Subcutaneous adipose tissue (tissue), 4 donors: ENCODE data around the gene TRPM5. TPM values are rescaled to one million over a fixed set of nuclear protein-coding genes. Genes with fewer than 3 reads are reported as not detected.

Experiments used
- total RNA-seq, 4 donors: library from RNA; depleted of rRNA; stranded (reverse); fragments of >200 nt; gene quantifications; one replicate each; pipeline ENCODE4 v1.1.0, GENCODE V29; 2016
- TF ChIP-seq, protein P1 (sequence below): fragments of 450-650 bp; IDR thresholded peaks from one replicate; pipeline ENCODE4 v1.5.1; 2016; ENCODE audit warnings: low read depth, mild to moderate bottlenecking, control low read depth, antibody characterized with exemption, moderate library complexity

TRPM5 gene
- total RNA-seq, 4 donors from 2014 or later, result not detected

- TF ChIP-seq, protein P1, sequence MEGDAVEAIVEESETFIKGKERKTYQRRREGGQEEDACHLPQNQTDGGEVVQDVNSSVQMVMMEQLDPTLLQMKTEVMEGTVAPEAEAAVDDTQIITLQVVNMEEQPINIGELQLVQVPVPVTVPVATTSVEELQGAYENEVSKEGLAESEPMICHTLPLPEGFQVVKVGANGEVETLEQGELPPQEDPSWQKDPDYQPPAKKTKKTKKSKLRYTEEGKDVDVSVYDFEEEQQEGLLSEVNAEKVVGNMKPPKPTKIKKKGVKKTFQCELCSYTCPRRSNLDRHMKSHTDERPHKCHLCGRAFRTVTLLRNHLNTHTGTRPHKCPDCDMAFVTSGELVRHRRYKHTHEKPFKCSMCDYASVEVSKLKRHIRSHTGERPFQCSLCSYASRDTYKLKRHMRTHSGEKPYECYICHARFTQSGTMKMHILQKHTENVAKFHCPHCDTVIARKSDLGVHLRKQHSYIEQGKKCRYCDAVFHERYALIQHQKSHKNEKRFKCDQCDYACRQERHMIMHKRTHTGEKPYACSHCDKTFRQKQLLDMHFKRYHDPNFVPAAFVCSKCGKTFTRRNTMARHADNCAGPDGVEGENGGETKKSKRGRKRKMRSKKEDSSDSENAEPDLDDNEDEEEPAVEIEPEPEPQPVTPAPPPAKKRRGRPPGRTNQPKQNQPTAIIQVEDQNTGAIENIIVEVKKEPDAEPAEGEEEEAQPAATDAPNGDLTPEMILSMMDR, result no peak
Measured at GRCh38 chr11:2449548-2450320, 5.4 kb upstream of the TRPM5 start.

DNA sequence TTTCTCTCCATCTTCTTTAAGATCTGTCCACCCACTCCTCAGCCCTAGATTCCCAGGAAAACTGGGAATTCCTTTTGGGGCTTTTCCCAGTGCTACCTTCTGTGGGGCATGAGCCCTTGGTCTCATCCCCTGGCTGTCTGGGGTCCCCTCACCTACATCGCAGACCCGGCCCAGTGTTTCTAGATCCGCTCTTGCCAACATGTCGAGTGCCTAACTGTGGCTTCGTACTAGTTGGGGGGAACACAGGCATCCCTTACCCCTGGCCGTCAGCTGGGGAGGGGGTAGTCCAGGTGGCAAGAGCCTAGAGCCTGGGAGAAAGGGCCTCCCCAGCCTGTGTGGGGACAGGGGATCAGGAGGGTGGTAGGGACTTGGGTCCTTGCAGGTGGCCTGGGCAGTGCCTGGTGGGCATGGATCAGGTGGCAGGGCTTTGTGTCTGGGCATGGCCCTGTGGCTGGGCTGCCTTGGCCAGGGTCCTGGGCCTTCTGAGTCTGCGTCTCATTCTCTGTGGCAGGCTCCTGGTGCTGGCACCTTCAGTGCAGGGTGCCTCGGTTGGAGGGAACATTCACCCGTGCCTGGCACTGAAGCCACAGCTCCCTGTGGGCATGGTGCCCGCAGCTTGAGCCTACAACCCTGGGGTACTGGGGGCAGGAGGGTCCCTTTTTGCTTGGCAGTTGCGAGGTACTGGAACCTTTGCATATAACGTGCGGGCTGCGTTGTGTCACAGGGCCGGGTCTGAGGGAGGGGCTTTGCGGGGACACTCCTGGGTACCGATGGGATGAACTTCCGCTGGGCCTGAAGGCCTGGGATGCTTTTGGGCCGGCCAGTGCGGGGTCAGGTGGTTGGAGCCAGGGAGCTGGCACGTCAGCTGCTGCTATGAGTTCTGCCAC lies 4.6 kb upstream of the TRPM5 start:
- TF ChIP-seq, protein P1, result no peak

GRCh38 chr11:2447951-2448650 lies 3.8 kb upstream of the TRPM5 start:
- TF ChIP-seq, protein P1, result no peak

DNA sequence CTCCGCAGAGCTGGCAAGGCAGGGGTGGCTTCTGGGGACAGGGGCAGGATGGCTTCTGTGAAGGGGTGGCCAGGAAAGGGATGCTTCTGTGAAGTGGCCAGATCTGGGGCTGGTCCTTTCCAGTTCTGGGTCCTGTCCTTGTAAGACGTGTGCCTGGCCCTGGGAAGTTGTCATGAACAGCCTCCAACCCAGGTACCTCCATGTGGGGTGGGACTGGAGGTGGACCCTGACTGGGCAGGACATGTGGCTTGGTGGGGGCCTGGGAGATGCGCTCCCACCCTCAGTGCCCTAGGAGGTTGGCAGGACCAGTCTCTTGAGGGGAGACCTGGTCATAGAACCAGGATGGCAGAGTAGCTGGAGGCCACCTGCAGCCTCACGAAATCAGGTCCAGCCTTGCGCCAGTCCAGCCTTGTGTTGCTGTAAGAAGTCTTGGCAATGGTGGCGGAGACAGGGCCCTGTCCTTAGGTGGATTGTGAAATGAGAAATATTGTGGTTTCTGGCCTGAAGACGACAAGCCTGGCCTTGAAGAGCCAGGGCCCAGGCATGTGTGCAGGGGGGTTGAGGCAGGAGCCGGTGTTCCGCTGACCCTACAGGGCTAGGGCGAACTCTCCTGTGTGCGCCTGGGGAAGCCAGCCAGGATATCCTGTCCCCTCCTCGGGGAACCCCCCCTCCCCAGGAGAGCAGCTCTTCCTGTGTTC lies 3.1 kb upstream of the TRPM5 start:
- TF ChIP-seq, protein P1, result no peak

- TF ChIP-seq, protein P1, result no peak
Measured at GRCh38 chr11:2446590-2447252, 2.4 kb upstream of the TRPM5 start.

GRCh38 chr11:2445746-2446551 lies 1.6 kb upstream of the TRPM5 start:
- TF ChIP-seq, protein P1, result no peak
